ENCODE measurements around the gene DEDD. TPM values are rescaled to one million over a fixed set of nuclear protein-coding genes. Genes with fewer than 3 reads are reported as not detected.

DEDD gene
- total and polyA plus RNA-seq, 2 donors (not counting 1 experiment from before 2014, with no cell fraction given), result 35.9 to 40.8 TPM

DNA sequence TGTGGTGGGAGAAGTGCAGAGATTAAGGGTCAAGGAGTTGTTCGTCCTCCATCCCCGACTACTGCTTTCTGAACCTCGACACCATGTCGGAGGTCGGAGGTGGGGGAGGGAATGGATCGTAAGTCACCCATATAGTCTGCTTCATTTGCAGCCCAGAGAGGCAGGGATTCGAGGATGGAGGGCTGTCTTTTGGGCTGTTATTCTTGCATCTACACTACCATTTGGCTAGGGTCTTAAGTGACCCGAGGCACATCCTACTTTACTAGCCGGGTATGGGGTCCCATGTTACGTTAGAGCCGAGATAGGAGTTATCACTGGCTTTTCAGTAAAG, 27.4 kb upstream of the DEDD start:
- peaks cover 0 to 3% (median 0%) of the 10 kb centered on the region in 3 donors for H3K9me3 ChIP-seq (ENCODE audit: control extremely low read depth in 1 of 3, control insufficient read depth in 2 of 3, insufficient read depth in 1 of 3, low read length in 2 of 3)
- peak overlapping the region; percentile 88 for H3K9ac ChIP-seq (ENCODE audit: low read length)
- CTCF ChIA-PET, result no interaction called here
- no peaks in the 10 kb centered on the region for H3K27me3 ChIP-seq (replicated peaks in 1 of 4; ENCODE audit: control extremely low read depth in 1 of 4, control insufficient read depth in 3 of 4, insufficient read depth in 4 of 4, low read length in 3 of 4)
- H3K36me3 ChIP-seq (replicated peaks in 1 of 2; ENCODE audit: control extremely low read depth in 1 of 2, control insufficient read depth in 1 of 2, extremely low read depth in 1 of 2, insufficient read depth in 2 of 2, low read length in 1 of 2), result peaks cover 0 to 42% of the 10 kb centered on the region in 2 experiments
- DNase-seq (no peak), ATAC-seq (ENCODE audit: low read depth) (no peak)
- Mint-ChIP-seq H3K4me3 (peak overlapping the region; percentile 92), H3K4me1 (peaks cover 55% of the 10 kb centered on the region), H3K27me3 (no peaks in the 10 kb centered on the region), H3K9me3 (ENCODE audit: insufficient read depth) (no peaks in the 10 kb centered on the region), H3K27ac (peak overlapping the region; percentile 93)
- TF ChIP-seq, protein P1, sequence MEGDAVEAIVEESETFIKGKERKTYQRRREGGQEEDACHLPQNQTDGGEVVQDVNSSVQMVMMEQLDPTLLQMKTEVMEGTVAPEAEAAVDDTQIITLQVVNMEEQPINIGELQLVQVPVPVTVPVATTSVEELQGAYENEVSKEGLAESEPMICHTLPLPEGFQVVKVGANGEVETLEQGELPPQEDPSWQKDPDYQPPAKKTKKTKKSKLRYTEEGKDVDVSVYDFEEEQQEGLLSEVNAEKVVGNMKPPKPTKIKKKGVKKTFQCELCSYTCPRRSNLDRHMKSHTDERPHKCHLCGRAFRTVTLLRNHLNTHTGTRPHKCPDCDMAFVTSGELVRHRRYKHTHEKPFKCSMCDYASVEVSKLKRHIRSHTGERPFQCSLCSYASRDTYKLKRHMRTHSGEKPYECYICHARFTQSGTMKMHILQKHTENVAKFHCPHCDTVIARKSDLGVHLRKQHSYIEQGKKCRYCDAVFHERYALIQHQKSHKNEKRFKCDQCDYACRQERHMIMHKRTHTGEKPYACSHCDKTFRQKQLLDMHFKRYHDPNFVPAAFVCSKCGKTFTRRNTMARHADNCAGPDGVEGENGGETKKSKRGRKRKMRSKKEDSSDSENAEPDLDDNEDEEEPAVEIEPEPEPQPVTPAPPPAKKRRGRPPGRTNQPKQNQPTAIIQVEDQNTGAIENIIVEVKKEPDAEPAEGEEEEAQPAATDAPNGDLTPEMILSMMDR (IDR thresholded peaks at IDR 0.05), result no peak
- no peak for TF ChIP-seq EZH2 (IDR thresholded peaks at IDR 0.05; ENCODE audit: borderline replicate concordance, insufficient read depth, low read depth, low read length, poor library complexity, severe bottlenecking)
- 0% methylated on average over 7 of the region's 11 CpGs for WGBS (ENCODE audit: insufficient coverage)
- H2AFZ ChIP-seq (ENCODE audit: insufficient read depth, low read depth, low read length, poor library complexity, severe bottlenecking), result peak overlapping the region; percentile 90
- POLR2A ChIA-PET, result no interaction called here
- H3K4me3 ChIP-seq (ENCODE audit: control extremely low read depth in 1 of 5, extremely low read depth in 1 of 5, insufficient read depth in 1 of 5, low read depth in 2 of 5, low read length in 4 of 5), result peak overlapping the region; percentile 69 to 92 (median 85)
- H4K20me1 ChIP-seq (ENCODE audit: control insufficient read depth, insufficient read depth, low read length, poor library complexity, severe bottlenecking), result no peaks in the 10 kb centered on the region
- H3K4me2 ChIP-seq (replicated peaks; ENCODE audit: low read depth, low read length, poor library complexity, severe bottlenecking), result peak overlapping the region; percentile 80
- intact Hi-C loops (cut with micrococcal nuclease), result loop anchor here (1.0 to 10.0 kb wide), 4 partner anchors 17 to 815 kb away; partner anchors contain the start of genes B4GALT3, COPA, DEDD and NCSTN
- peak overlapping the region; percentile 74 to 76 for H3K27ac ChIP-seq (ENCODE audit: low read length in 2 of 2)
- H3K79me2 ChIP-seq (ENCODE audit: control insufficient read depth, insufficient read depth, low read length), result peaks cover 31% of the 10 kb centered on the region
- peaks cover 25 to 28% of the 10 kb centered on the region in 2 donors for H3K4me1 ChIP-seq (ENCODE audit: control insufficient read depth in 2 of 2, insufficient read depth in 2 of 2, low read length in 2 of 2)

DNA sequence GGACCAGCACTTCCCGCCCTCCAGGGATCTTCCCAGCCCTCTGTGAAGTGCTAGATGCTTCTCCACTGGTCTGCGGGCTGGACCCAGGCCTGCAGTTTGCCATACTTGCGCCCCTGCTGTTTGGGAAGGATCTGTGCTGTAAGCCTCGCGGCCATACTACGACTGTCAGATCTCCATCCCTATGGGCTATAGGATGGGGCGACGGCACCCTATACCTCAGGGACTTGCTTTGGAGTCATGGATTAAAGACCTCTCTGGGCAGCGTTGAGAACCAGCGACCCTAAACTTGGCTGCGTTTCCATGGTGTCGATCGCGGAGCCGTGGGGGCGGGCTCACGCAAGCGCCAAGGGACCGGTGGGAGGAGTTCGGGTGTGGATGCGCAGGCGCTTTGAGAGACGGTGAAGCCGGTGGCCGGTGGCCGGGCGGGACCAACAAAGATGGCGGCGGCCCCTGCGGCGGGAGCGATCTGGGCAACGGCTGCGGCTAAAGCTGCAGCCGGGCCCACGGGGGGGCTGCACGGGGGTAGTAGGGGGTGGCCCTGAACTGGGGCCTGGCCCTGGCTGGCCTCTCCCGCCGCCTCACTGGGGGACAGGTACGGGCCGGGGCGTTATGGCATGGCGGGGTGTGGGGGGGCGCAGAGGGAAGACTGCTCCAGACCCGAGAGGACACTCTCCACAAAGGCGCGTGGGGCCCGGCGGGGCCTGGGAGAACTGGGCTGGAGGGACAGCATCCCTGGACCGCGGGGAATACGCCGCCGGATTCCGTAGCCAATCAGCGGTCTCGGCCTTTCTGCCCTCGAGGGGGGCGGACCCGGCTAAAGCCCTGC, 26.8 kb upstream of the DEDD start, which contains the start of gene USP21:
Gene USP21 (plus strand): TSS at position 414 of the 826 bp plus-strand sequence. CDS start 1,141 bp downstream, outside the sequence.
- H3K9me3 Mint-ChIP-seq (ENCODE audit: insufficient read depth), result no peaks in the 10 kb centered on the region
- peak within 1 kb of the TSS; percentile 92 for H3K4me3 Mint-ChIP-seq
- Histone ChIP-seq H3K79me2 (ENCODE audit: control insufficient read depth, insufficient read depth, low read length) (peaks cover 37% of the 10 kb centered on the region), H4K20me1 (ENCODE audit: control insufficient read depth, insufficient read depth, low read length, poor library complexity, severe bottlenecking) (no peaks in the 10 kb centered on the region), H3K4me1 (ENCODE audit: control insufficient read depth in 2 of 2, insufficient read depth in 2 of 2, low read length in 2 of 2) (peaks cover 31 to 33% of the 10 kb centered on the region in 2 donors), H3K4me3 (ENCODE audit: control extremely low read depth in 1 of 5, extremely low read depth in 1 of 5, insufficient read depth in 1 of 5, low read depth in 2 of 5, low read length in 4 of 5) (peak within 1 kb of the TSS; percentile 69 to 92 (median 85)), H3K36me3 (replicated peaks in 1 of 2; ENCODE audit: control extremely low read depth in 1 of 2, control insufficient read depth in 1 of 2, extremely low read depth in 1 of 2, insufficient read depth in 2 of 2, low read length in 1 of 2) (peaks cover 0 to 40% of the 10 kb centered on the region in 2 experiments), H3K27me3 (replicated peaks in 1 of 4; ENCODE audit: control extremely low read depth in 1 of 4, control insufficient read depth in 3 of 4, insufficient read depth in 4 of 4, low read length in 3 of 4) (no peaks in the 10 kb centered on the region), H3K4me2 (replicated peaks; ENCODE audit: low read depth, low read length, poor library complexity, severe bottlenecking) (peak within 1 kb of the TSS; percentile 80), H2AFZ (ENCODE audit: insufficient read depth, low read depth, low read length, poor library complexity, severe bottlenecking) (peak within 1 kb of the TSS; percentile 90), H3K9ac (ENCODE audit: low read length) (peak within 1 kb of the TSS; percentile 88), H3K9me3 (ENCODE audit: control extremely low read depth in 1 of 3, control insufficient read depth in 2 of 3, insufficient read depth in 1 of 3, low read length in 2 of 3) (peaks cover 0 to 3% (median 0%) of the 10 kb centered on the region in 3 donors), H3K27ac (ENCODE audit: low read length in 2 of 2) (peak within 1 kb of the TSS; percentile 74 to 76)
- H3K27ac Mint-ChIP-seq, result peak within 1 kb of the TSS; percentile 93
- ATAC-seq (ENCODE audit: low read depth), result peak; percentile 96
- H3K27me3 Mint-ChIP-seq, result no peaks in the 10 kb centered on the region
- DNase-seq, result peak; percentile 94
- peaks cover 55% of the 10 kb centered on the region for H3K4me1 Mint-ChIP-seq
- no peak for TF ChIP-seq EZH2 (IDR thresholded peaks at IDR 0.05; ENCODE audit: borderline replicate concordance, insufficient read depth, low read depth, low read length, poor library complexity, severe bottlenecking)
- TF ChIP-seq, protein P1 (IDR thresholded peaks at IDR 0.05), result no peak
- ChIA-PET POLR2A (interaction anchor here (1.0 kb wide), 1 partner anchor 230 kb away, joined by 4 read pairs; no protein-coding TSS in a partner anchor), CTCF (interaction anchor here (1.0 to 2.0 kb wide), 6 partner anchors 11 to 223 kb away, joined by 3 to 5 read pairs (median 3); no protein-coding TSS in a partner anchor)
- intact Hi-C loops (cut with micrococcal nuclease), result loop anchor here (1.0 to 10.0 kb wide), 4 partner anchors 18 to 814 kb away; partner anchors contain the start of genes B4GALT3, COPA, DEDD and NCSTN
- WGBS (ENCODE audit: insufficient coverage), result 5% methylated on average over 60 of the region's 60 CpGs
